Large intestine (tissue), 3 donors: Measurements from ENCODE around the gene CS. TPM values are rescaled to one million over a fixed set of nuclear protein-coding genes. Genes with fewer than 3 reads are reported as not detected.

Experiments used
- DNase-seq, 2 donors: peaks; one replicate each; pipeline versions ENCODE4 v3.0.0 to v3.0.0-alpha.2; 2013
- H3K27ac ChIP-seq: one replicate; pipeline ENCODE4 v1.5.1; 2013; ENCODE audit warnings: low read length
- H3K27me3 ChIP-seq: 2 replicates; pipeline ENCODE4 v1.6.1; 2013; ENCODE audit warnings: low read length; ENCODE audit not compliant: control insufficient read depth, insufficient read depth
- H3K36me3 ChIP-seq: 2 replicates; pipeline ENCODE4 v1.6.1; 2013; ENCODE audit warnings: low read length; ENCODE audit not compliant: control insufficient read depth, insufficient read depth
- H3K4me1 ChIP-seq: one replicate; pipeline ENCODE4 v1.6.1; 2013; ENCODE audit warnings: low read length; ENCODE audit not compliant: control insufficient read depth, insufficient read depth
- H3K4me3 ChIP-seq: one replicate; pipeline ENCODE4 v1.5.1; 2013; ENCODE audit warnings: low read length
- H3K9me3 ChIP-seq: one replicate; pipeline ENCODE4 v1.6.1; 2013; ENCODE audit warnings: mild to moderate bottlenecking, low read depth, low read length, moderate library complexity; ENCODE audit not compliant: control insufficient read depth
- WGBS: methylation state at CpG from one replicate; pipeline ENCODE4 v1.1.5; 2013; ENCODE audit warnings: low lambda C conversion rate; ENCODE audit not compliant: insufficient coverage; 5-methylcytosine and 5-hydroxymethylcytosine counted together
- polyA plus RNA-seq: library from polyadenylated mRNA; unstranded; fragments of 120-200 nt; gene quantifications from one replicate; pipeline ENCODE4 v1.2.1, GENCODE V29; 2013

The CS gene
- polyA plus RNA-seq, 1 donor, result 143 TPM

DNA sequence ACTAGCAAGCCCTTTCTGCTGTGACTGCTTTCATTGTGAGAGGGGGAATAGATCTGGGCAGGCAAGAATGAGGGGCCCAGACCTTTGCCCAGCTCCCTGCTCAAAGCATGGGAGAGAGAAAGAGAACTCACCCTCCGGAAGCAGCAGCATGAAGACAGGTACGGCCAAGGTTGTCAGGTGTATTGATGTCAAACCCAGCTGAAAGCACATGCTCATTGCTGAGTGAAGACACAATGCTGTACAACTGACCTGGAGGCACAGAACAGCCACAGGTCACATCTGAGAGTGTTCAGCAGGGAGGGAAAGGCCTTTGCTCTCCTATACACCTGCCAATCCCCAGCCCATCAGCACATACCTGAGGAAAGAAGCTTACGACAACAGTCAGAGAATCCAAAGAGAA is 47.5 kb downstream of the CS start:
- Histone ChIP-seq H3K4me3 (no peak overlapping the region), H3K9me3 (no peaks in the 10 kb centered on the region), H3K36me3 (peaks cover 85% of the 10 kb centered on the region), H3K27ac (no peak overlapping the region), H3K27me3 (no peaks in the 10 kb centered on the region), H3K4me1 (peaks cover 13% of the 10 kb centered on the region)
- no peak for DNase-seq
- no CpG with 5 or more reads among the region's 3 CpGs for WGBS

GRCh38 chr12:56248711-56249110 is 51.4 kb downstream of the CS start:
- no peaks in the 10 kb centered on the region for H3K27me3 ChIP-seq
- H3K4me3 ChIP-seq, result no peak overlapping the region
- no CpG with 5 or more reads among the region's 8 CpGs for WGBS
- H3K4me1 ChIP-seq, result peaks cover 8% of the 10 kb centered on the region
- H3K9me3 ChIP-seq, result no peaks in the 10 kb centered on the region
- no peak overlapping the region for H3K27ac ChIP-seq
- no peak for DNase-seq
- H3K36me3 ChIP-seq, result peaks cover 86% of the 10 kb centered on the region

GRCh38 chr12:56247923-56248322 is 52.2 kb downstream of the CS start:
- WGBS, result no CpG with 5 or more reads among the region's 16 CpGs
- H3K27ac ChIP-seq, result no peak overlapping the region
- peaks cover 86% of the 10 kb centered on the region for H3K36me3 ChIP-seq
- H3K9me3 ChIP-seq, result no peaks in the 10 kb centered on the region
- H3K4me3 ChIP-seq, result no peak overlapping the region
- no peaks in the 10 kb centered on the region for H3K27me3 ChIP-seq
- DNase-seq, result no peak
- peaks cover 15% of the 10 kb centered on the region for H3K4me1 ChIP-seq

DNA sequence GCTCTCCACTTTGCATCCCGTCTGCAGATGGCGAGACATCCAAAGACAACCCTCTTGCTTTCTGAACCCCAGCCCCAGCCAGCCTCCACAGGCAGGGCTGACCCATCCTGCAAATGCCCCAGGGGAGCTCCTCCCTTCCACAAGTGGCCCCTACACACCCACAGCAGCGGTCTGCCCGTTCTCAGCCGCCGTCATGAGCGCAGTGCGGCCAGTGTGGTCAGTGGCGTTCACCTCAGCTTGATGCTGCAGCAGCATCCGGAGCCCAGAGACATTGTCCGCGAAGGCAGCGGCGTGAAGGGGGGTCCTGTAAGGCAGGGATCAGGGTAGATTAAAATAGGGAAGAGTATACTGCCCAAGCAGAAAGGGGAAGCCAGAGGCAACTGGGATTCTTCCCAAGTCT is 55.6 kb downstream of the CS start:
- Histone ChIP-seq H3K9me3 (no peaks in the 10 kb centered on the region), H3K27ac (no peak overlapping the region), H3K36me3 (peaks cover 91% of the 10 kb centered on the region), H3K4me1 (peaks cover 15% of the 10 kb centered on the region), H3K27me3 (no peaks in the 10 kb centered on the region), H3K4me3 (no peak overlapping the region)
- 100% methylated on average over 1 of the region's 14 CpGs for WGBS
- DNase-seq, result no peak

- WGBS, result no CpG with 5 or more reads among the region's 3 CpGs
- H3K4me3 ChIP-seq, result no peak overlapping the region
- no peaks in the 10 kb centered on the region for H3K27me3 ChIP-seq
- H3K27ac ChIP-seq, result peak overlapping the region; percentile 12
- peak in 1 of 2 donors; percentile 24 for DNase-seq
- no peaks in the 10 kb centered on the region for H3K9me3 ChIP-seq
- peaks cover 90% of the 10 kb centered on the region for H3K36me3 ChIP-seq
- H3K4me1 ChIP-seq, result peaks cover 15% of the 10 kb centered on the region
Observed at GRCh38 chr12:56243731-56244181, 56.4 kb downstream of the CS start.

GRCh38 chr12:56242986-56243385 is 57.1 kb downstream of the CS start:
- Histone ChIP-seq H3K27me3 (no peaks in the 10 kb centered on the region), H3K4me3 (no peak overlapping the region), H3K9me3 (no peaks in the 10 kb centered on the region), H3K36me3 (peaks cover 85% of the 10 kb centered on the region), H3K4me1 (peaks cover 15% of the 10 kb centered on the region), H3K27ac (peak overlapping the region; percentile 2)
- no CpG with 5 or more reads among the region's 13 CpGs for WGBS
- peak in 1 of 2 donors; percentile 2 for DNase-seq

DNA sequence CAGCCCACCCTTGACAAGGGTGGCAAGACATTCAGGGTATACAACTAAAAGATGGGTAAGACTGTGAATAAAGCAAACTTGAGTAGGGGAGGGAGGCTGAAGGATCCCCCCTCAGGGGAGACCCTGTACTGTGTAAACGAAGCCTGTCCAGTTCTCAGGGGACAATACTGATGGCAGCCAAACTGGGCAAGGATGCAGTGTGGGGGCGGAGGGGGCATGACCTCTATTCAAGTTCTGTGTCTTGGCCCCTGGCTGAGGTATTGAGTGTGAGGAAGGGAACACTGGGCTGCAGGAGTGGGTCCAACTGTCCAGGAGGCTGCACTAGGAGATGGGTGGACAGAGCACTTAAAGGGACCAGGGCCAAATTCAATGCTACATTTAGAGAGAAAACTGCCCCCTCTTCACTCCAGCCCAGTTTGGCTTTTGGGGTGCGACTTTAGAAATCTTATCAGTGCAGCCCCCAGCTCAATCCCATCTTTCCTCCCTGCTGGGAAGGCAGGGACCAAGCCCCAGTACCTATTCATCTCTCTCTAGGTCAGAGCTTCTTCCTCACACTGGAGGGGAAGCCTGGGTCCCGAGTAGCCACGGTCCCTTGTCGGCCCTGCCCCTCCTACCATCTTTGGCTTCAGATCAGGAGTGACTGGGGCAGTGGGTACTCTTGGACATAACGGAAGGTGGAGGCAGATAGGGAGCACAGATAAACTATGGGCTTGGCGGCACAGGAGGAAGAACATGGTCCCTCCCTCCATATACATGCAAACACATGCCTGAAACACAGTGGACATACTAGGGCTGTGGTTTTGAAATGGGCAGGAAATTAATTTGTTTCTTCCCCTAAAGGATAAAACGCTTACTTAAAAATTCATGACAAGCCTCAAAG is 58.5 kb downstream of the CS start:
- Histone ChIP-seq H3K9me3 (no peaks in the 10 kb centered on the region), H3K27ac (no peak overlapping the region), H3K36me3 (peaks cover 86% of the 10 kb centered on the region), H3K4me1 (peaks cover 15% of the 10 kb centered on the region), H3K4me3 (no peak overlapping the region), H3K27me3 (no peaks in the 10 kb centered on the region)
- no CpG with 5 or more reads among the region's 9 CpGs for WGBS
- DNase-seq, result peak in 1 of 2 donors; percentile 1

DNA sequence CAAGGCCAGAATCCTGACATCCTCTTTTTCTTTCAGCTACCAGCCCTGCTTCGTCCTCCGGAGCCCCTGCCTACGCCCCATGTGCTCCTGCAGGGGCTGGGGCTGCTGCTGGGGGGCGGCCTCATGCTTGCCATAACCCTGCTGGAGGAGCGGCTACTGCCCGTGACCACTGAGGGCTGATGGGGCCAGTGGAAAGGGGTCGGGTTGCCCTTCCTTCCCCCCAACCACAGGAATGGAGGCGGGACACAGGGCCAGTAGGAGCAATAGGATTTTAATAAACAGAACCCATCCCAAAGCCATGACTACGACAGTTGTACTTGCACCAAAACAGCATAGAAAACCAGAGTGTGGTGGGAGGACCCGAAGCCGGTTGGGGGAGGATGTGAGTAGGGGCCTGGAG is 62.6 kb downstream of the CS start:
- H3K36me3 ChIP-seq, result peaks cover 71% of the 10 kb centered on the region

GRCh38 chr12:56236985-56237384 is 63.1 kb downstream of the CS start:
- no CpG with 5 or more reads among the region's 5 CpGs for WGBS
- Histone ChIP-seq H3K27me3 (no peaks in the 10 kb centered on the region), H3K27ac (no peak overlapping the region), H3K4me1 (peaks cover 10% of the 10 kb centered on the region), H3K9me3 (no peaks in the 10 kb centered on the region), H3K36me3 (peaks cover 65% of the 10 kb centered on the region), H3K4me3 (no peak overlapping the region)
- peak in 1 of 2 donors; percentile 7 for DNase-seq

More for the DNA sequence above, 62.6 kb downstream of the CS start:
- WGBS, result no CpG with 5 or more reads among the region's 11 CpGs
- H3K27me3 ChIP-seq, result no peaks in the 10 kb centered on the region
- no peak overlapping the region for H3K27ac ChIP-seq
- H3K4me3 ChIP-seq, result no peak overlapping the region
- H3K4me1 ChIP-seq, result peaks cover 8% of the 10 kb centered on the region
- peak in 1 of 2 donors; percentile 11 for DNase-seq
- H3K9me3 ChIP-seq, result no peaks in the 10 kb centered on the region

- Histone ChIP-seq H3K36me3 (peaks cover 57% of the 10 kb centered on the region), H3K27ac (no peak overlapping the region)
- DNase-seq, result peak in 1 of 2 donors; percentile 5
Observed at GRCh38 chr12:56236091-56236490, 64.0 kb downstream of the CS start.

More at GRCh38 chr12:56236091-56236490, 64.0 kb downstream of the CS start:
- Histone ChIP-seq H3K4me3 (no peak overlapping the region), H3K9me3 (no peaks in the 10 kb centered on the region), H3K4me1 (peaks cover 10% of the 10 kb centered on the region), H3K27me3 (no peaks in the 10 kb centered on the region)
- no CpG with 5 or more reads among the region's 6 CpGs for WGBS
